GM18507 (cell line): ENCODE results near the gene MMRN2.

Source experiments
- DNase-seq: peaks from one replicate; pipeline ENCODE4 v3.0.0; 2011; ENCODE audit warnings: low read depth; ENCODE audit not compliant: insufficient read length; ENCODE audit errors: extremely low spot score
- FAIRE-seq: peaks from 2 replicates; lab custom pipeline; 2011; peaks lifted over from hg19 to GRCh38; lab: Jason Lieb, UNC

MMRN2 gene

GRCh38 chr10:86970162-86970981 is 13.0 kb upstream of the MMRN2 start:
- DNase-seq (no peak), FAIRE-seq (no peak)

GRCh38 chr10:86969421-86970041 is 12.1 kb upstream of the MMRN2 start:
- DNase-seq (no peak), FAIRE-seq (no peak)

GRCh38 chr10:86968994-86969355 is 11.6 kb upstream of the MMRN2 start:
- no peak for FAIRE-seq
- DNase-seq = no peak

GRCh38 chr10:86968271-86968993 is 11.0 kb upstream of the MMRN2 start, which contains the start of gene ADIRF:
Gene ADIRF (plus strand): TSS chr10:86968482. CDS start chr10:86968545, 63 bp downstream.
- FAIRE-seq = no peak
- no peak for DNase-seq

GRCh38 chr10:86967481-86967941 is 10.1 kb upstream of the MMRN2 start:
- FAIRE-seq (no peak), DNase-seq (no peak)

- DNase-seq = no peak
- FAIRE-seq = no peak
These were observed 8.7 kb upstream of the MMRN2 start for GRCh38 chr10:86965986-86966654.

- no peak for DNase-seq
- FAIRE-seq = no peak
These were observed 7.4 kb upstream of the MMRN2 start for GRCh38 chr10:86964847-86965190.

GRCh38 chr10:86964061-86964846 is 6.8 kb upstream of the MMRN2 start:
- DNase-seq (no peak), FAIRE-seq (no peak)

GRCh38 chr10:86963341-86963919 is 6.0 kb upstream of the MMRN2 start:
- DNase-seq (no peak), FAIRE-seq (no peak)

- FAIRE-seq = no peak
- no peak for DNase-seq
These were observed 5.5 kb upstream of the MMRN2 start for GRCh38 chr10:86962981-86963310.

- DNase-seq (no peak), FAIRE-seq (no peak)
These were observed 4.9 kb upstream of the MMRN2 start for GRCh38 chr10:86962136-86962980.

GRCh38 chr10:86961481-86962091 is 4.2 kb upstream of the MMRN2 start:
- no peak for FAIRE-seq

GRCh38 chr10:86960863-86961434 is 3.5 kb upstream of the MMRN2 start:
- FAIRE-seq = no peak
- DNase-seq = no peak

More at GRCh38 chr10:86961481-86962091, 4.2 kb upstream of the MMRN2 start:
- DNase-seq = no peak

GRCh38 chr10:86960003-86960862 is 2.8 kb upstream of the MMRN2 start:
- DNase-seq (peak; percentile 55), FAIRE-seq (peak; percentile 81)

- no peak for DNase-seq
- FAIRE-seq = no peak
These were observed 2.3 kb upstream of the MMRN2 start for GRCh38 chr10:86959737-86960002.

GRCh38 chr10:86958901-86959736 is 1.7 kb upstream of the MMRN2 start:
- DNase-seq = no peak
- FAIRE-seq = no peak
